Measurements from ENCODE around the gene CHKA.

The CHKA gene

GRCh38 chr11:68146010-68146540, 24.9 kb upstream of the CHKA start:
- no peak for TF ChIP-seq EZH2phosphoT487 (IDR thresholded peaks at IDR 0.05; ENCODE audit: borderline replicate concordance)
- TF ChIP-seq, protein P1, sequence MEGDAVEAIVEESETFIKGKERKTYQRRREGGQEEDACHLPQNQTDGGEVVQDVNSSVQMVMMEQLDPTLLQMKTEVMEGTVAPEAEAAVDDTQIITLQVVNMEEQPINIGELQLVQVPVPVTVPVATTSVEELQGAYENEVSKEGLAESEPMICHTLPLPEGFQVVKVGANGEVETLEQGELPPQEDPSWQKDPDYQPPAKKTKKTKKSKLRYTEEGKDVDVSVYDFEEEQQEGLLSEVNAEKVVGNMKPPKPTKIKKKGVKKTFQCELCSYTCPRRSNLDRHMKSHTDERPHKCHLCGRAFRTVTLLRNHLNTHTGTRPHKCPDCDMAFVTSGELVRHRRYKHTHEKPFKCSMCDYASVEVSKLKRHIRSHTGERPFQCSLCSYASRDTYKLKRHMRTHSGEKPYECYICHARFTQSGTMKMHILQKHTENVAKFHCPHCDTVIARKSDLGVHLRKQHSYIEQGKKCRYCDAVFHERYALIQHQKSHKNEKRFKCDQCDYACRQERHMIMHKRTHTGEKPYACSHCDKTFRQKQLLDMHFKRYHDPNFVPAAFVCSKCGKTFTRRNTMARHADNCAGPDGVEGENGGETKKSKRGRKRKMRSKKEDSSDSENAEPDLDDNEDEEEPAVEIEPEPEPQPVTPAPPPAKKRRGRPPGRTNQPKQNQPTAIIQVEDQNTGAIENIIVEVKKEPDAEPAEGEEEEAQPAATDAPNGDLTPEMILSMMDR (conservative IDR thresholded peaks at IDR 0.05; ENCODE audit: low read length) = no peak
- H3F3A ChIP-seq (ENCODE audit: low read depth) = no peaks in the 10 kb centered on the region
- H3K36me3 ChIP-seq (ENCODE audit: insufficient read depth, low read length) = no peaks in the 10 kb centered on the region

GRCh38 chr11:68145120-68145866, 24.1 kb upstream of the CHKA start:
- no peak overlapping the region for H3K4me2 ChIP-seq (ENCODE audit: low read depth, low read length, poor library complexity, severe bottlenecking)
- H3K9ac ChIP-seq (ENCODE audit: low read depth, low read length, poor library complexity, severe bottlenecking) = no peak overlapping the region

More at GRCh38 chr11:68146010-68146540, 24.9 kb upstream of the CHKA start:
- H3K9ac ChIP-seq (ENCODE audit: low read depth, low read length, poor library complexity, severe bottlenecking) = no peak overlapping the region
- H3K9me2 ChIP-seq (replicated peaks; ENCODE audit: low read depth, low read length) = no peaks in the 10 kb centered on the region
- no peaks in the 10 kb centered on the region for H3K27me3 ChIP-seq (ENCODE audit: insufficient read depth, low read length, poor library complexity, severe bottlenecking)
- H2AFZ ChIP-seq (ENCODE audit: low read length) = no peak overlapping the region
- H3K4me2 ChIP-seq (ENCODE audit: low read depth, low read length, poor library complexity, severe bottlenecking) = no peak overlapping the region
- peaks cover 45% of the 10 kb centered on the region for H3K4me1 ChIP-seq (ENCODE audit: insufficient read depth, low read length, poor library complexity, severe bottlenecking)
- H4K20me1 ChIP-seq (ENCODE audit: insufficient read depth, low read length, poor library complexity, severe bottlenecking) = no peaks in the 10 kb centered on the region
- H3K79me2 ChIP-seq (ENCODE audit: insufficient read depth, low read length) = no peaks in the 10 kb centered on the region
- no peak overlapping the region for H3K4me3 ChIP-seq (ENCODE audit: low read length, poor library complexity, severe bottlenecking)
- no peaks in the 10 kb centered on the region for H3K9me3 ChIP-seq (ENCODE audit: insufficient read depth, low read depth, low read length)

DNA sequence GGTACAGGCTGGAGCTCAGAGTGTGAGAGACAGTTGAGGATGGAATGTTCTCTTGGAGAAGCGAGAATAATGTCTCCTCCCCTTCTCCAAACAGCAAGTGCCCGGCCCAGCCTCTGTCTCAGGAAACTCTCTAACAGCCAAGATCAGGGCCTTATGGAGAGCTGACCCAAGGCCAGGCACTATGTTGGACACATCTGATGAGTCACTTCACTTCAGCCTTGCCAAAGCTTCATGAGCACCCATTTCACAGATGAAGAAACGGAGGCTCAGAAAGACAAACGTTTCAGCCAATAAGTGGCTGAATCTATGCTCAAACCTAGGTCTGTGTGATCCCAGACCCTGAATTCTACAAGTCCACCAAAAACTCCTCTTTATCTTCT, 22.1 kb upstream of the CHKA start:
- Histone ChIP-seq H3K4me2 (ENCODE audit: low read depth, low read length, poor library complexity, severe bottlenecking) (peak overlapping the region; percentile 50), H3K9me2 (replicated peaks; ENCODE audit: low read depth, low read length) (no peaks in the 10 kb centered on the region), H3K36me3 (ENCODE audit: insufficient read depth, low read length) (no peaks in the 10 kb centered on the region), H3K27me3 (ENCODE audit: insufficient read depth, low read length, poor library complexity, severe bottlenecking) (no peaks in the 10 kb centered on the region), H3F3A (ENCODE audit: low read depth) (no peaks in the 10 kb centered on the region), H4K20me1 (ENCODE audit: insufficient read depth, low read length, poor library complexity, severe bottlenecking) (no peaks in the 10 kb centered on the region), H2AFZ (ENCODE audit: low read length) (no peak overlapping the region), H3K9ac (ENCODE audit: low read depth, low read length, poor library complexity, severe bottlenecking) (peak overlapping the region; percentile 54), H3K4me3 (ENCODE audit: low read length, poor library complexity, severe bottlenecking) (no peak overlapping the region), H3K9me3 (ENCODE audit: insufficient read depth, low read depth, low read length) (no peaks in the 10 kb centered on the region), H3K4me1 (ENCODE audit: insufficient read depth, low read length, poor library complexity, severe bottlenecking) (peaks cover 54% of the 10 kb centered on the region), H3K79me2 (ENCODE audit: insufficient read depth, low read length) (no peaks in the 10 kb centered on the region)
- TF ChIP-seq, protein P1 (conservative IDR thresholded peaks at IDR 0.05; ENCODE audit: low read length) = no peak
- TF ChIP-seq EZH2phosphoT487 (IDR thresholded peaks at IDR 0.05; ENCODE audit: borderline replicate concordance) = no peak

More at GRCh38 chr11:68145120-68145866, 24.1 kb upstream of the CHKA start:
- no peak for TF ChIP-seq EZH2phosphoT487 (IDR thresholded peaks at IDR 0.05; ENCODE audit: borderline replicate concordance)
- TF ChIP-seq, protein P1 (conservative IDR thresholded peaks at IDR 0.05; ENCODE audit: low read length) = no peak
- no peaks in the 10 kb centered on the region for H3K79me2 ChIP-seq (ENCODE audit: insufficient read depth, low read length)
- H4K20me1 ChIP-seq (ENCODE audit: insufficient read depth, low read length, poor library complexity, severe bottlenecking) = no peaks in the 10 kb centered on the region
- H2AFZ ChIP-seq (ENCODE audit: low read length) = no peak overlapping the region
- no peaks in the 10 kb centered on the region for H3K9me3 ChIP-seq (ENCODE audit: insufficient read depth, low read depth, low read length)
- H3K27me3 ChIP-seq (ENCODE audit: insufficient read depth, low read length, poor library complexity, severe bottlenecking) = no peaks in the 10 kb centered on the region
- H3K9me2 ChIP-seq (replicated peaks; ENCODE audit: low read depth, low read length) = no peaks in the 10 kb centered on the region
- no peaks in the 10 kb centered on the region for H3F3A ChIP-seq (ENCODE audit: low read depth)
- no peak overlapping the region for H3K4me3 ChIP-seq (ENCODE audit: low read length, poor library complexity, severe bottlenecking)
- H3K36me3 ChIP-seq (ENCODE audit: insufficient read depth, low read length) = no peaks in the 10 kb centered on the region
- H3K4me1 ChIP-seq (ENCODE audit: insufficient read depth, low read length, poor library complexity, severe bottlenecking) = peaks cover 53% of the 10 kb centered on the region
